ENCODE results near the gene MGMT.

DNA sequence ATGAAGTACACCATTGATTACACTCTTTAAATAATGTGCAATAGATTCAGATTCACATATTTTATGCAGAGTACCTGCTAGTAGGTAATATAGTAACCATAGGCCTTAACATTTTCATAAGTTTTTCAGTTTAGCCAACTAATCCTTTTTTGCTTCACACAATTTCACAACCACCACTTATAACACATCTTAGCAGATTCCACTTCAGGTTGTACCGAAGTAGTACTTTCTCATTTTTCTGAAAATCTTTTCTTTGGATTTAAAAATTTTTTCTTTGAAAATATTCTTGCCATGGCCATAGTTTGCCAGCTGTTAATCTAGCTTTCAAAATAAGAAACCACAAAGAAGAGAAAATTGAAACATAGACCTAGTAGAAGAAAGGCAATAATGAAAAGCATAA is 203.1 kb downstream of the MGMT start:
- TF ChIP-seq, protein P1, sequence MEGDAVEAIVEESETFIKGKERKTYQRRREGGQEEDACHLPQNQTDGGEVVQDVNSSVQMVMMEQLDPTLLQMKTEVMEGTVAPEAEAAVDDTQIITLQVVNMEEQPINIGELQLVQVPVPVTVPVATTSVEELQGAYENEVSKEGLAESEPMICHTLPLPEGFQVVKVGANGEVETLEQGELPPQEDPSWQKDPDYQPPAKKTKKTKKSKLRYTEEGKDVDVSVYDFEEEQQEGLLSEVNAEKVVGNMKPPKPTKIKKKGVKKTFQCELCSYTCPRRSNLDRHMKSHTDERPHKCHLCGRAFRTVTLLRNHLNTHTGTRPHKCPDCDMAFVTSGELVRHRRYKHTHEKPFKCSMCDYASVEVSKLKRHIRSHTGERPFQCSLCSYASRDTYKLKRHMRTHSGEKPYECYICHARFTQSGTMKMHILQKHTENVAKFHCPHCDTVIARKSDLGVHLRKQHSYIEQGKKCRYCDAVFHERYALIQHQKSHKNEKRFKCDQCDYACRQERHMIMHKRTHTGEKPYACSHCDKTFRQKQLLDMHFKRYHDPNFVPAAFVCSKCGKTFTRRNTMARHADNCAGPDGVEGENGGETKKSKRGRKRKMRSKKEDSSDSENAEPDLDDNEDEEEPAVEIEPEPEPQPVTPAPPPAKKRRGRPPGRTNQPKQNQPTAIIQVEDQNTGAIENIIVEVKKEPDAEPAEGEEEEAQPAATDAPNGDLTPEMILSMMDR (IDR thresholded peaks at IDR 0.05; ENCODE audit: insufficient read depth, low read length), result no peak
- TF ChIP-seq POLR2AphosphoS5 (IDR thresholded peaks at IDR 0.05; ENCODE audit: low read depth) (no peak), SPI1 (IDR thresholded peaks at IDR 0.05; ENCODE audit: borderline replicate concordance, low read depth) (no peak)
